ENCODE results near the gene FBL. TPM values are rescaled to one million over a fixed set of nuclear protein-coding genes. Genes with fewer than 3 reads are reported as not detected.
"Not testable (repeated sequence)": the region's sequence is repeated elsewhere in the genome, so short reads cannot be mapped to it uniquely, and the experiment has no call there.

FBL gene
- total and polyA plus RNA-seq, 4 donors = 121 to 232 (median 154) TPM

DNA sequence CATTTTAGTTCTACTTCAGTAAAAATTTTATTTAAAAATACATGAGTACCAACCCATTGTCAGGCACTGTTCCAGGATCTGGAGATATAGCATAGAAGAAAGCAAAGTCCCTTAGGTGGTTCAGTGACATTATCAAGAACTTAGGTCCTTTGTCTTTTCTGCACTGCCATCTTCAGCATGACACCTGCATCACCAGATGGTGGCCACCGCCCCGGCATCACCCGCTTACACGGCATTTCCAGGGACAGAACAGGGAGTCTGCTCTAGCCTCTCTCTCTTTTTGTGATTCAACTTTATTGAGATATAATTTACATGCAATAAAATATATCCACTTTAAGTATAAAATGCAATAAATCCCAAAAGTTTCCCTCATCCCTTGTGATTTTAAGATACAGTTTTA, 35.8 kb downstream of the FBL start:
- WGBS, 2 donors = 88 to 89% methylated on average over 4 of the region's 4 CpGs
- intact Hi-C loops (cut with DNase I) = no loop called here
- no peak for ATAC-seq (ENCODE audit: low FRiP score)
- H3K27ac ChIP-seq (ENCODE audit: low read depth in 1 of 2, low read length in 2 of 2) = no peak overlapping the region
- peaks cover 2% of the 10 kb centered on the region for H3K9me3 ChIP-seq (ENCODE audit: control insufficient read depth, low read length)
- no peaks in the 10 kb centered on the region for H3K27me3 ChIP-seq (ENCODE audit: control insufficient read depth in 1 of 2, insufficient read depth in 2 of 2, low read length in 1 of 2)
- no peak for DNase-seq
- no peaks in the 10 kb centered on the region for H3K36me3 ChIP-seq (ENCODE audit: control insufficient read depth in 1 of 2, insufficient read depth in 2 of 2, low read length in 1 of 2)
- H3K4me1 ChIP-seq (ENCODE audit: control insufficient read depth in 1 of 2, insufficient read depth in 2 of 2, low read length in 2 of 2) = no peaks in the 10 kb centered on the region
- no peak overlapping the region for H3K4me3 ChIP-seq (ENCODE audit: low read length in 2 of 2)

DNA sequence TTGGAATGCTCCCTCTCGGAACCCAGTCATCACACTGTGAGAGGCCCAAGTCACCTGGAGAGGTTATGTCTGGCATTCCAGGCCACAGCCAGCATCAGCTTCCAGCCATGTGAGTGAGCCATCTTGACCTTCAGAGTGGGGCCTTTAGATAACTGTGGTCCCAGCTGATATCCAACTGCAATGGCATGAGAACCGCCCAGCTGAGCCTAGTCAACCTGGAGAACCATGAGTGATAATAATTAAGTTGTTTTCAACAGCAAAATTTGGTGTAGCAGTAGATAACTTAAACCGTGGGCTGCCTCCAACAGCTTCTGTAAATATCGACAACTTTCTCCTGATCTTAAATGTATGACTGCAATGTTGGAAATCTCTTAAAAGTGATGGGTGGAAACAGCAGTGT, 36.8 kb downstream of the FBL start:
- 92 to 97% methylated on average over 4 of the region's 4 CpGs for WGBS, 2 donors
- intact Hi-C loops (cut with DNase I) = no loop called here

DNA sequence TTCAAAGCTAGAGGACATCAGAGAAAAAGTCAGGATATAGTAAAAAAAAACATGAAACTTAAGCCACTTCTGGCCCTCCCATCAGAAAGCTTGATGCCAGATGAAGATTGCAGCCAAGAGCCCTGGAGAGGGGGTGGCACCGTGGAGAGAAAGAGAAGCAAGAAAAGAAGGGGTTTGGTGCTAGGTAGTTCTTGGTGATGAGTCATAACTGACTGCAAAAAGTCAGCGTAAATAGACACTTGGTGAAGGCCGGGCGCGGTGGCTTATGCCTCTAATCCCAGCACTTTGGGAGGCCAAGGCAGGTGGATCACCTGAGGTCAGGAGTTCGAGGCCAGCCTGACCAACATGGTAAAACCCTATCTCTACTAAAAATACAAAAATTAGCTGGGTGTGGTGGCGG, 37.5 kb downstream of the FBL start:
- intact Hi-C loops (cut with DNase I); H3K9me3 ChIP-seq (ENCODE audit: control insufficient read depth, low read length); H3K36me3 ChIP-seq (ENCODE audit: control insufficient read depth in 1 of 2, insufficient read depth in 2 of 2, low read length in 1 of 2); H3K4me1 ChIP-seq (ENCODE audit: control insufficient read depth in 1 of 2, insufficient read depth in 2 of 2, low read length in 2 of 2); H3K4me3 ChIP-seq (ENCODE audit: low read length in 2 of 2); DNase-seq; H3K27ac ChIP-seq (ENCODE audit: low read depth in 1 of 2, low read length in 2 of 2); H3K27me3 ChIP-seq (ENCODE audit: control insufficient read depth in 1 of 2, insufficient read depth in 2 of 2, low read length in 1 of 2); ATAC-seq (ENCODE audit: low FRiP score): not testable (repeated sequence)
- WGBS, 2 donors = 89 to 90% methylated on average over 7 of the region's 7 CpGs

More for the DNA sequence above, 36.8 kb downstream of the FBL start:
- Histone ChIP-seq H3K27me3 (ENCODE audit: control insufficient read depth in 1 of 2, insufficient read depth in 2 of 2, low read length in 1 of 2) (no peaks in the 10 kb centered on the region), H3K27ac (ENCODE audit: low read depth in 1 of 2, low read length in 2 of 2) (no peak overlapping the region), H3K9me3 (ENCODE audit: control insufficient read depth, low read length) (peaks cover 2% of the 10 kb centered on the region), H3K4me1 (ENCODE audit: control insufficient read depth in 1 of 2, insufficient read depth in 2 of 2, low read length in 2 of 2) (no peaks in the 10 kb centered on the region), H3K4me3 (ENCODE audit: low read length in 2 of 2) (no peak overlapping the region), H3K36me3 (ENCODE audit: control insufficient read depth in 1 of 2, insufficient read depth in 2 of 2, low read length in 1 of 2) (no peaks in the 10 kb centered on the region)
- DNase-seq (no peak), ATAC-seq (ENCODE audit: low FRiP score) (no peak)

DNA sequence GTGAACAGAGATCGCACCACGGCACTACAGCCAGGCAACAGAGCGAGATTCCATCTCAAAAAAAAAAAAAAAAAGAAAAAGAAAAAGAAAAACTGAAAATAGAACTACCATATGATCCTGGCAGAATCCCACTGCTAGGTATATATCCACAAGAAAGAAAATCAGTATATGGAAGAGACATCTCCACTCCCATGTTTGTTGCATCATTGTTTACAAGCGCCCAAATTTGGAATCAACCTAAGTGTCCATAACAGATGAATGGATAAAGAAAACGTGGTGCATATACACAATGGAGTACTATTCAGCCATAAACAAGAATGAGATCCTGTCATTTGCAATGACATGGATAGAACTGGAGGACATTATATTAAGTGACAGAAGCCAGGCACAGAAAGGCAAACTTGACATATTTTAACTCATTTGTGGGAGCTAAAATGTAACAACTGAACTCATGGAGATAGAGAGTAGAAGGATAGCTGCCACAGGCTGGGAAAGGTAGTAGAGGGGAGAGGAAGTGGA, 38.3 kb downstream of the FBL start:
- intact Hi-C loops (cut with DNase I) = no loop called here
- no peaks in the 10 kb centered on the region for H3K27me3 ChIP-seq (ENCODE audit: control insufficient read depth in 1 of 2, insufficient read depth in 2 of 2, low read length in 1 of 2)
- peaks cover 2% of the 10 kb centered on the region for H3K9me3 ChIP-seq (ENCODE audit: control insufficient read depth, low read length)
- no peaks in the 10 kb centered on the region for H3K36me3 ChIP-seq (ENCODE audit: control insufficient read depth in 1 of 2, insufficient read depth in 2 of 2, low read length in 1 of 2)
- DNase-seq (no peak), ATAC-seq (ENCODE audit: low FRiP score) (no peak)
- WGBS, 2 donors = 75% methylated on average over 5 of the region's 5 CpGs
- no peak overlapping the region for H3K4me3 ChIP-seq (ENCODE audit: low read length in 2 of 2)
- H3K27ac ChIP-seq (ENCODE audit: low read depth in 1 of 2, low read length in 2 of 2) = no peak overlapping the region
- H3K4me1 ChIP-seq (ENCODE audit: control insufficient read depth in 1 of 2, insufficient read depth in 2 of 2, low read length in 2 of 2) = no peaks in the 10 kb centered on the region

DNA sequence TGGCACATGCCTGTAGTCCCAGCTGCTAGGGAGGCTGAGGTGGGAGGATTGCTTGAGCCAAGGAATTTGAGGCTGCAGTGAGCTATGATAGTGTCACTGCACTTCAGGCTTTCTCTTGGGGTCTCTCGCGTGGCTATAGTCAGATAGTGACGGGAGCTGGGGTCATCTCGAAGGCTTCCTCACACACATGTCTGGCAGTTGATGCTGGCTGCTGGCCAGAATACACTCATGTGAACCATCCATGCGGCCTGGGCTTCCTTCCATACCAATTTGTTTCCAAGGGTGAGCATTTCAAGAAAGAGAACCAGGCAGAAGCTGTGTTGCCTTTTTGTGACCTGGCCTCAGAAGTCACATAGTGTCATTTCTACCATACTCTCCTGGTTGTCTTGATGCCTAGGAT, 41.1 kb downstream of the FBL start:
- Histone ChIP-seq H3K4me3 (ENCODE audit: low read length in 2 of 2) (no peak overlapping the region), H3K27me3 (ENCODE audit: control insufficient read depth in 1 of 2, insufficient read depth in 2 of 2, low read length in 1 of 2) (no peaks in the 10 kb centered on the region), H3K27ac (ENCODE audit: low read depth in 1 of 2, low read length in 2 of 2) (no peak overlapping the region), H3K36me3 (ENCODE audit: control insufficient read depth in 1 of 2, insufficient read depth in 2 of 2, low read length in 1 of 2) (no peaks in the 10 kb centered on the region), H3K9me3 (ENCODE audit: control insufficient read depth, low read length) (peaks cover 2% of the 10 kb centered on the region), H3K4me1 (ENCODE audit: control insufficient read depth in 1 of 2, insufficient read depth in 2 of 2, low read length in 2 of 2) (no peaks in the 10 kb centered on the region)
- ATAC-seq (ENCODE audit: low FRiP score) (no peak), DNase-seq (no peak)
- WGBS, 2 donors = 43 to 44% methylated on average over 5 of the region's 5 CpGs
- intact Hi-C loops (cut with DNase I) = no loop called here

DNA sequence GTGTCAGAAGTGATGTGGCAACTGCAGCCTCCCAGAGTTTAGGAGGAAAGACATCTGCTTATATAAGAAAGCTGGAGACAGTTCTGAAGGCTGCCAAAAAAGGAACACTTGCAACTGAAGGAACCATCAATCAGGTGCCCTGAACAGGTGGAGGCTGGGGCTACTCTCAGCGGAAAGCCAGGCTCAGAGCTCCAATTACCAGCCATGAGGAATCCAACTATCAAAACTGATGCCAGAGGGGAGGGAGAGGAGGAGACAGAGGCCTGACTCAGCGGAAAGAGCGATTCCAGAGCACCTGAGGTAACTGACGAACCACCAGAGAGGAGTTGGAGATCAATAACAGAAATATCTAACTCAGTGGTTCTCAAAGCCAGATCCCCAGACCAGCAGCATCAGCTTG, 43.2 kb downstream of the FBL start:
- no peaks in the 10 kb centered on the region for H3K27me3 ChIP-seq (ENCODE audit: control insufficient read depth in 1 of 2, insufficient read depth in 2 of 2, low read length in 1 of 2)

DNA sequence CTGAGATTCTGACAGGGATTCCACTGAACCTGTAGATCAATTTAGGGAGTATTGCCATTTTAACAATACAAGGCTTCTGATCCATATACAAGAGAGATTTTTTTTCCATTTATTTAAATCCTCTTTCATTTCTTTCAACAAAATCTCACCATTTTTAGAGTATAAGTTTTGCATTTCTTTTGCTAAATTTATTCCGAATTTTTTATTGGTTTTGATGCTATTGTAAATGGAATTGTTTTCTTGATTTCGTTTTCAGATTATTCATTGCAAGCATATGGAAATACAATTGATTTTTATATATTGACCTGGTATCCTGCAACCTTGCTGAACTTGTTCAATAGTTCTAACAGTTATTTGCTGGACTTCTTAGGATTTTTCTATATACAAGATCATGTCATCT, 49.1 kb downstream of the FBL start:
- no peaks in the 10 kb centered on the region for H3K36me3 ChIP-seq (ENCODE audit: control insufficient read depth in 1 of 2, insufficient read depth in 2 of 2, low read length in 1 of 2)
- ATAC-seq (ENCODE audit: low FRiP score) = no peak
- no peaks in the 10 kb centered on the region for H3K4me1 ChIP-seq (ENCODE audit: control insufficient read depth in 1 of 2, insufficient read depth in 2 of 2, low read length in 2 of 2)
- WGBS, 2 donors = 46 to 47% methylated on average over 2 of the region's 2 CpGs
- intact Hi-C loops (cut with DNase I) = no loop called here
- no peaks in the 10 kb centered on the region for H3K27me3 ChIP-seq (ENCODE audit: control insufficient read depth in 1 of 2, insufficient read depth in 2 of 2, low read length in 1 of 2)
- no peaks in the 10 kb centered on the region for H3K9me3 ChIP-seq (ENCODE audit: control insufficient read depth, low read length)
- no peak overlapping the region for H3K4me3 ChIP-seq (ENCODE audit: low read length in 2 of 2)
- no peak overlapping the region for H3K27ac ChIP-seq (ENCODE audit: low read depth in 1 of 2, low read length in 2 of 2)
- DNase-seq = no peak

More for the DNA sequence above, 43.2 kb downstream of the FBL start:
- no peaks in the 10 kb centered on the region for H3K4me1 ChIP-seq (ENCODE audit: control insufficient read depth in 1 of 2, insufficient read depth in 2 of 2, low read length in 2 of 2)
- no peaks in the 10 kb centered on the region for H3K36me3 ChIP-seq (ENCODE audit: control insufficient read depth in 1 of 2, insufficient read depth in 2 of 2, low read length in 1 of 2)
- DNase-seq (no peak), ATAC-seq (ENCODE audit: low FRiP score) (no peak)
- no peaks in the 10 kb centered on the region for H3K9me3 ChIP-seq (ENCODE audit: control insufficient read depth, low read length)
- 19 to 25% methylated on average over 4 of the region's 4 CpGs for WGBS, 2 donors
- H3K4me3 ChIP-seq (ENCODE audit: low read length in 2 of 2) = no peak overlapping the region
- H3K27ac ChIP-seq (ENCODE audit: low read depth in 1 of 2, low read length in 2 of 2) = no peak overlapping the region
- intact Hi-C loops (cut with DNase I) = no loop called here

DNA sequence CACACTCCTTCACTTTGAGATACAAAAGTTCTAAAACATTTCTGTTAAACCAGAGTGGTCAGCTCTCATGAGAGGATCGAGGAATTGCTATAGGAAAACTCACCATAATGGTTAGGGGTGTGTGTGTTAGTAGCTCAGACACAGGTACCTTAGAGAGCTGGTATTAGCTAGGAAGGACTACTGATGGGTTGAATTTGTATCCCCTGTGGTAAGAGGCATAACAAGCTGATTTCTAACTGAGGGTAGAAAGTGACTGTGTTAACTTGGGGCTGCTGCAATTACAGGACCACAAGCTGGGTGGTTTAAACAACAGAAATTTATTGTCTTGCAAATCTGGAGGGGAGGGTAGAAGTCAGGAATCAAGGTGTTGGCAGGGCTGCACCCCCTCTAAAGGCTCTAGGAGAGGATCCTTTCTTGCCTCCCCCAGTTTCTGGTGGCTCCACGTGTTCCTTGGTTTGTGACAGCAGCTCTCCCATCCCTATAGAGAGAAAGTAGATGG, 50.1 kb downstream of the FBL start:
- DNase-seq (no peak), ATAC-seq (ENCODE audit: low FRiP score) (no peak)
- Histone ChIP-seq H3K4me1 (ENCODE audit: control insufficient read depth in 1 of 2, insufficient read depth in 2 of 2, low read length in 2 of 2) (no peaks in the 10 kb centered on the region), H3K27me3 (ENCODE audit: control insufficient read depth in 1 of 2, insufficient read depth in 2 of 2, low read length in 1 of 2) (no peaks in the 10 kb centered on the region), H3K27ac (ENCODE audit: low read depth in 1 of 2, low read length in 2 of 2) (no peak overlapping the region), H3K4me3 (ENCODE audit: low read length in 2 of 2) (no peak overlapping the region), H3K36me3 (ENCODE audit: control insufficient read depth in 1 of 2, insufficient read depth in 2 of 2, low read length in 1 of 2) (no peaks in the 10 kb centered on the region), H3K9me3 (ENCODE audit: control insufficient read depth, low read length) (no peaks in the 10 kb centered on the region)
- intact Hi-C loops (cut with DNase I) = no loop called here
- WGBS, 2 donors = 19 to 26% methylated on average over 2 of the region's 2 CpGs

DNA sequence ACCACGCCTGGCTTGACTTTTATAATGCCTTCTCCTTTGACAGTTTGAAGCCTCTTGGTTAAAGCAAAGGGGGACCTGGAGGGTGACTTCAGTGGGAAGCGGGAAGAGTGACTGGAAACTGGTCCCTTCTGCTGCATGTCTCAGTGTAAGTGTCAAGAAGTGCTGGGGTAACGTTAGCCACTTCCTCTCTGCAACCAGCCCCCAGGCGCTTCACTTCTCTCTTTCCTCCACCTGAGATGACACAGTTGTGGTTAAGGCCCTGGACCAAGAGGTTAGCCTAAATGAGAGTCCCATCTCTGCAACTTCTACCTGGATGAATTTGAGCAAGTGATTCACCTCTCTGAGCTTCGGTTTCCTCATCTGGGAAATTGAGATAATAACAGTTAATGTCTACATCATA, 51.2 kb downstream of the FBL start:
- no peaks in the 10 kb centered on the region for H3K9me3 ChIP-seq (ENCODE audit: control insufficient read depth, low read length)
- no peak overlapping the region for H3K27ac ChIP-seq (ENCODE audit: low read depth in 1 of 2, low read length in 2 of 2)
- no peaks in the 10 kb centered on the region for H3K27me3 ChIP-seq (ENCODE audit: control insufficient read depth in 1 of 2, insufficient read depth in 2 of 2, low read length in 1 of 2)
- no peaks in the 10 kb centered on the region for H3K36me3 ChIP-seq (ENCODE audit: control insufficient read depth in 1 of 2, insufficient read depth in 2 of 2, low read length in 1 of 2)
- no peaks in the 10 kb centered on the region for H3K4me1 ChIP-seq (ENCODE audit: control insufficient read depth in 1 of 2, insufficient read depth in 2 of 2, low read length in 2 of 2)
- WGBS, 2 donors = 68 to 70% methylated on average over 5 of the region's 5 CpGs
- no peak for DNase-seq
- no peak for ATAC-seq (ENCODE audit: low FRiP score)
- H3K4me3 ChIP-seq (ENCODE audit: low read length in 2 of 2) = no peak overlapping the region
- intact Hi-C loops (cut with DNase I) = no loop called here

Data from aorta (tissue), 5 donors.